NCI-H2227 (cell line): ENCODE measurements around the gene PDCD4.
A peak's percentile ranks its signal among the peaks of the same experiment; 100 is the strongest.
"Not testable (repeated sequence)": the region's sequence is repeated elsewhere in the genome, so short reads cannot be mapped to it uniquely, and the experiment has no call there.

Experiments used
- DNase-seq: peaks from one replicate; lab custom pipeline; 2025; ENCODE audit not compliant: unreplicated experiment; lab: John Stamatoyannopoulos, UW

PDCD4 gene

DNA sequence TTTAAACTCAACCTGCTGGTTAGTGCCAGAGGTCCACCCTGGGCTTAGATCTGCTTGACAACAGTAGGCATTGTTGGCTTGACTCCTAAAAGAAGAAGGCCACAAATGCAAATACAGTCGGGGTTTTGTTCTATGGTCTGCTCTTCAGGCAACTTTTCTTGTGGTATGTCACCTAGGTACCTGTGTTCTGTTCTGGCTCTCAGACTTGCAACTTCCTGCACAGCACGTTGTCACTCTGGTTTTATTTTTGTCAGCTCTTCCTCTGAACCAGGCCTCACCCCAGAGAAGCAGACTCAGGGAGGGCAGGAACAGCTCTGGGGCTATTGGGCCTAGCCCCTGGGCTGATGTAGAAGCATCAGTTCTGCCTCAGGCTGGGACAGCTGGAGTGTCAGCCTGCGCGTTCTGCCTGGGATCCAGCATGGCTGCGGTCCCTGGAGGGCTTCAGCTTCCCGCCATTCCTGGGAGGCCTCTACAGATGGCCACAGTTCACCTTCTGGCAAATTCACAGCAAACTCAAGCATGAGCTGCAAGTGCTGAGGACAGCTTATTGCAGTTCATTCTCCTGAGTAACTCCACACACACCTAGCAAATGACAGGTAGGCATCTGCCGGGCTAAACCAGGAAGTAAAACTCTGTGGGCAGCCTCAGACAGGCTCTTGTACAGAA is 11.0 kb upstream of the PDCD4 start:
- no peak for DNase-seq

DNA sequence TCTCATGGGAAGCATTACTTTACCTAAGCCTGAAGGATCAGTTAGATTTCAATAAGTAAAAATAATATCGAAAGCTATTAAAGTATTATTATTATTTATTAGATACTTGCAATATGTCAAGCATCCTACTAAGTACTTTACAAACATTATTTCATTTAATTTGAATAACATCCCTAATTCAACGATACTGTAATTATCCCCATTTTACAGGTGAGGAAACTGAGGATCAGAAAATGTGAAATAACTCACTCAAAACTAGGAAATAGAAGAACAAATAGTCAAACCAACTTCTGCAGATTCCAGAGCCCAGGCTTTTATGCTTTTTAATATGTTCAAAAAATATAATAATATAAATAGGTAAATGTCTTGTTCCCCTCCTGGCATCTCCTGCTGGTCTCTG is 10.3 kb upstream of the PDCD4 start:
- no peak for DNase-seq

DNA sequence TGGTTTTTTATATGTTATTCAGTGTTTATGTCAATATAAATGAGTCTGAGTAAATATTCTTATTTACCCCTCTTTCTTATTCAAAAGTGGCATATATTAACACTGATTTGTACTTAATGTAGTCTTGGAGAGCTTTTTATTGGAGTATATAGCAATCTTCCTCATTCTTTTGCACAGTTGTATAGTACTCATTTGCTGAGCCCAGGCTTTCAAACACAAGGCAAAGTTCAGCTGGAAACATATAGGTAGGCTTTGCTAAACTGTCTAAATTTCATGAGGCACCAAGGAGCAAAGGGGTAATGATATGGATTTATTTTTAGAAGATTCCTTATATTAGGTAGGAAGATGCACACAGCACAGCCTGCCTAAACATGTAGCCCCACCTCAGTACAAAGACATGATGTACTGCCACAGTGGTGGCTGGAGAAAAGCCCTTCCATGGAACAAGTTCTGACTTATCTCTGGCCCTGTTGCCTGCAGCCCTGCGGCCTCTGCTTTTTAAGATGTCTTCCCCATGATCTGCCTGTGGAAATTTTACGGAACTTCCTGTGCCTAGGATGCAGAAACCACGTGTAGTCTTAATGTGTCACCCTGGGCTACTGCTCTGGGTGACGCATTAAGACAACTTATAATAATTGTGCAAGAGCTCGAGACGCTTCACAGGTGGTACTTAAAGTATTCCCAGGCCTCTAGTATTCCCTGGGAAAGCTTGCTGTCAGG is 9.6 kb upstream of the PDCD4 start:
- no peak for DNase-seq

DNA sequence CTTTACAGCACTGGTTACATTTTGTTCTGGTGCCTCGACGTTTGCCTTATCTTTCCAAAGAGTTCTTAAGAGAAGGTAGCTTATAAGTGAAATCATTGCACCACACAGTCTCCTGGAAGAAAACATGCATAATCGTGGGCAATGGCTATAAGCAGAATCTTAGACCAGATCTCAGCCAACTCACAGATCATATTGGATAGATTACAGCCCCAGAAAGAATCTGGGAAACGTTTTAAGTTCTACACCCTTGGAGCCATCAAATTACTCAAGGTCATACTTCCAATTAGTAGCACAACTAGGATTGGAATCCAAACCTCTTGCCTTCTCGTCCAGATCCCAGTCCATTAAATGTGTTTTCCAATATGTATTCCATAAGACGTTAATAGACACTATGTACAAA is 8.8 kb upstream of the PDCD4 start:
- no peak for DNase-seq

DNA sequence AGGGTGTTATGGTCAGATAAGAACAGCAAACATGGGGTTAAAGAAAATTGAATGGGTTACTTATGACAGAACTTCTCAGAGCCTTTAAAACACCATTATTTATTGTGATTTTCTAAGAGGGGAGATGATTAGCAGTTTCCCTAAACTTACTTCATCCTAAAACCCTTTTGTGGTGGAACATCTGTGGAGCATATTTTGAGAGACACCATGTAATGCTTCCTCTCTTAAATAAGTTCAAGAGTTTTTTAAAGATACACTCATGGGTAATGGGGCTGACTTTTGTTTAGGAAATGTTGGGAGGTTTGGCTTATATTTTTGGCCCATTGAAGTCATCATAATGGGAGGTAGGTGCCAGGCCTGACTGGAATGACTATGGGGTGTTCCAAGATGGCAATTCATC is 8.4 kb upstream of the PDCD4 start:
- no peak for DNase-seq

DNA sequence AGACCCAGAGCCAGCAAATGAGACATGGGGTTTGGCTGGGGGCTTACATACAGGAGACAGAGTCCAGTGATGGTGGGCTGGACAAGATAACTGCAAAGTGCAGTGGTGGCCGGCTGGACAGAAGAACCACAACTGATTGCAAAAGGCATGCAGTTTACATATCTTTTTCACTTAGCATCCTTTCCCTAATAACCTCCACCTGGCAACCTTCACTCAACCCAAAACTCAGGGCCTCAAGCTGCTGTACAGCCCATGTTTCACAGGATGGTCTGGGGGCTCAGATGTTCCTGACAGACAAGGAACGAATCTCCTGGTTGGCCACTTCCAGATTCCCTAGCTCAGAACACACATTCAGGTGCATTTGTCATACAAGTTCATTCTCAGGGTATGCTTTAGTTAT is 7.8 kb upstream of the PDCD4 start:
- DNase-seq: no peak

DNA sequence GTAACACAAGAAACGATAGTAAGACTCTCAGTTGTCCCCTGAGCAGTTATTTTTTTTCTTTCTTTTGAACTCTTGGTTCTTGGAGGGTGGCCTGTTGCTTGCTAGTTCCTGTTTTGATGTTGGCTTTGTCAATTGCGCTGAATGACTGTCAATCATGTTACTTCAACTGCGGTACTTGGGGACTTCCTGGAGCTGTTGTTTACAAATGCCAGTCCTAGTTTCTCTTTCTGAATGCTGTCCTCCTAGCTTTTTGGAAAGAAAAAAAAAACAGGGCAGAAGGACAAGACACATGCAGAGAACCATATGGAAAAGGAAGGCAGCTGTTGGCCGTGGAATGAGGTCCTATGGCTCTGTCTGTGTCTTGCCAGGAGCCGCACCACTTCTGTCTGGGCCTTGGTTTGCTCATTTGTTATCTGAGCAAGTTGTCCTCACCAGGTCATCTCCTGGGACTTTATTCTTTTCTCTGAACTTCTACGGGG is 7.0 kb upstream of the PDCD4 start:
- DNase-seq: no peak

DNA sequence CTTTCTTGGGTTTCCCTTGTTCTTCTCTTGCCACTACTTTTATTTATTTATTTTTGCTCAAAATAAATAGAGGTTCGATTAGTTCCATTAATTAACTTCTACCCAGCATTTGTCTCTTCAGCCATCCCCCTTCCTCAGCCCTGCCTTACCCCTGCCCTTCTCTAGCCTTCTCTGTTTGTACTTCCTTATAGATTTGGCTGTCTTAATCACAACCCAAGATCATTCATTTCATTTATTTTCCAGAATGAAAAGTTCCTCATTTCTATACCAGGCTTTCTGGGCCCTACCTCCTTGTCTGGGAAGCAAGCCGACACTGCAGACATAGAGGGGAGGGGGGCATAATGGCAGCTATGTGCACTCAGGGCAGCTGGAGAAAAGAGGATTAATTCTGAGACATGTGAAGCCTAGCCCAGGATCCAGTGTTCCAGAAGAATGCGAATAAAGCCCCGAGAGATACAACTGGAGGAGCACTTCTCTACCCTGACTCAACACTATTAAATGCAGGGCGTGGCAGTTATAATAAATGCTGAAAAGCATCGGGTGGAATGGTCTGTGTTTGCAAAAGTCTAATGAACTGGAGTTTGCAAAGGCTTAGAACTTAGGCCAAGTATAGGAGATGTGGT is 6.4 kb upstream of the PDCD4 start:
- no peak for DNase-seq

DNA sequence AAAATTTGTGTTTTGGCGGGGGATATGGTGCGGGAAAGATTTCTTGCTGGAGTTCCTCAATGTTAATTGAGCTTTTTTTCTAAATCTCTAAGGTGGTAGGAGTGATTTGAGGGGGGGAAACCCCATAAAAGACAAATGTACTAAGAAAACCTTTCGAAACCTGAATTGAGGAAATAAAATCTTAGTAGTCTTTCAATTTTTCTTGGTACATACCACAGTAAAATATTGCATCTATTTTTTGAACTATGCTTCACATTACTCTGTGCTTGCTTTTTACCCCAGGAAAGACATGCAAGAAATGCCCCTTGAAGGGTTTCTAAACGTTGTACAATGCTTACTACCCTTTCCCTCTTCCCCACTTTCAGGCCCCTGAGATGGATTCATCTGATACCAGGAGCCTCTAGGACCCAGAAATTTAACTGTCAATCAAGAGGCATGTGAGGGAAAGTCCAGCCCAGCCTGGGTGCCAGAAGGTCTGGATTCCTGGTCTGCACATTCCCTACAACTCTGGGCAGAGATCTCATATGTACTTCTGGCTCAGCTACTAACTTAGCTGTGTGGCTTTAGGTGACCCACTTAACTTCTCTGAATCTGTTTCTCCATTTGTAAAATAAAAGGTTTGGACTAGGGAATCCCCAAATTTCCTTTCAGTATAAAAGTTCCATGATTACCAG is 5.8 kb upstream of the PDCD4 start:
- DNase-seq: no peak

GRCh38 chr10:110867011-110867806 is 4.5 kb upstream of the PDCD4 start:
- DNase-seq: not testable (repeated sequence)

DNA sequence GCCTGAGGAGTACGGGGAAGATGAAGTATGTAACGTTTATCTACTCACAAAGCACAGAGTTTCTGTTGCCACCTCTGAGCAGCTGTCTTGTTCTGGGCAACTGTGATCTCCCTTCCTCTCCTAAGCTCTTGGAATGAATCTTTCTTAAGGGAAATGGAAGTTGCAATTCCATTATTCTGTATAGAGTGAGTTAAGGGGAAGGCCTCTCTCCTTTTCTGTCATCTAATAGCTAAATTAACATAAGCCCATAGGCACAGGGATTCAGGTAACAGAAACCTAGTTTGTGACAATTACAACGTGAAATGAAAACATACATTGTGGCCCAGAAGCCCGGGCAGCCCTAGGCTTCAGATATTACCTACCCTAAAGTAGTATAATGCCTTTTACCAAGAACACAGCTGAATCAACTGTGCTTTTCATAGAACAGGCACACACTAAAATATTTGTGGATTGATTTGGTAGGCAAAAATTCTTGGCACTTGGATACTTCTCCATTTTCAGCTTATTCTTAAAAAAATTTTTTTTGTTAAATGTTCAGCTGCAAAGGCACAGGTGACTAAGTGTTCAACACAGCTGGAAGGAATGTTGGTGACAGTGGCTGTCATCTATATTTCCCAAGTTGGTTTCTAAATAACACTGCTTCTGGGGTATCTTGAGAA is 3.8 kb upstream of the PDCD4 start:
- DNase-seq: no peak

- no peak for DNase-seq
Measured at GRCh38 chr10:110868981-110869380, 2.7 kb upstream of the PDCD4 start.

- DNase-seq: peak; percentile 35
Measured at GRCh38 chr10:110870823-110871297, 868 bp upstream of the PDCD4 start.

DNA sequence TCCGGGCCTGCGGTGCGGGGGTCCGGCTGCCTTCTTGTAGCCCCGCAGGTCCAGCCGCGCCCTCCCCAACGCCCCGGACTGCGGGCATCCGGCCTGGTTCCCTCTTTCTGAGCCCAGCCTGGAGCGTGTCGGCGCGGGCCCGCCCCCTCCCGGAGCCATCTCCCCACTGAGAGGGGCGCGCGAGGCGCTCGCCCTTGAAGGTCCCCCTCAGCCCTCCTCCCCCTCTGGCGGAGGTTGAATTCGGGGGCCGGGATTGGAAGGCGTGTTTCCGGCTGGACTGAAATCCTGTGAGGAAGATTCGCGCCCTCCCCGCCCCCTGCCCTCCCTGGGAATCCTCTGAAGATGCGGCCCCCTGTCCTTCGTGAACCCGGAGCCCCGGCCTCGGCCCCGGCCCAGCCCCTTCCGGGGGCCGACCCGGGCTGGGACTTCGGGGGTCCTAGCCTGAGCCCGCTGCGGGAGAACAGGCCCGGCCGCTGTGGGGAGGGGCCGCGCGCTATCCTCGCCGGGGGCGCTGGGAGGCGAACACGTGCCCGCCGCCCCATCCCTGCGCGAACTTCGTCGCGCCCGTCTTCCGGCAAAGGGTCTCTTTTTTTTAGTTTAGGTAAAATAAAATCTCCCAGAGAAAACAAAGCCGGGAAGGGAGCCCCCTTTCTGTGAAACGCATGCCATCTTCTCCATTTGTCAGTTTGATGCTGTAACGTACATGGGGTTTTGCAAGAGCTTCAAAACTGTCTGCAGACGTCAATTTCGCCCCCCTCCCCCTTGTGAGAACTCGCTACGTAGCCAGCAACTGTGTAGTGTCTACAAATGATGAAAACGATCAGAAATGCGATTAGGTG is 636 bp downstream of the PDCD4 start:
- peak; percentile 83 for DNase-seq

DNA sequence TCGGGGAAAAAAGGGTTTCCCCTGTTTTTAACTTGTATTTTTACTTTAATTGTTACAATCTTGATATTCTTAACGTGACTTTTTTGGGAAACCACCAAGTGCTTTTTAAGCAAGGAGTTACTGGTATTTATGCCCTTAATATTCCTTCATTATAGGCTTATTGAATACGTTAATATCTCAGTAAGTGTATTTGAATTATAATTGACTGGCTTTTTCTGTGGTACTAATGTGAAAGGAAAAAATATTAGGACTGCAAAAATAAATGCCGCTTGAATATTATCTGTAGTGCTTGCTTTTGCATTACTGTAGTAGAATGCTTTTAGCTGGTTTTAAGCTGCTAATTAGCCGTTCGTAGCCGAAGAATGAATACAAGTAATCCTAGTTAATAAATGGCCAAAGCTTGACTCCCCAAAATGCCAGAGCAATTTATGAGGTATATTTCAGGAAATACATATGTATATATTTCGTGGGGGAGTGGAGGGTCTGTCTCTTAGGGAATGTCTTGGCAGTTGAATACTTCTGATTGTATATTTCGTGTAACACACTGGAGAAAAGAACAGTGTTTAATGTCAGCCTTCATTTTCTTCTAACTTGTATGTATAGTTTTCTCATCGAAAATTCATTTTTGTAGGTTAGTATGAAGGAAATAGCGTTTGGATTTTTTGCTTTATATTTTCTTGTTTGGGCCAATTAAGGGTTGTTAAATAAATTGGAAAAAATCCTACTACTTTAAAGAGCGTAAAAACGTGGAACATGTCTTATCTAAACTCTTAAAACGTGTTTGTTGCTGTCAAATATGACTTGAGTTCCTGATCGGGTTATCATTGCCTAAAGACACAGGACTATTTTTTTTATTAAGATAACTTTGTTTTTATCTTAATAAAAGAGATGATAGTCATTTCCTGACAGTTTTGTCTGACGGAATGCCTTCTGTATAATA is 1.5 kb downstream of the PDCD4 start:
- no peak for DNase-seq

- DNase-seq: no peak
Measured at GRCh38 chr10:110873951-110874350, 2.2 kb downstream of the PDCD4 start.

DNA sequence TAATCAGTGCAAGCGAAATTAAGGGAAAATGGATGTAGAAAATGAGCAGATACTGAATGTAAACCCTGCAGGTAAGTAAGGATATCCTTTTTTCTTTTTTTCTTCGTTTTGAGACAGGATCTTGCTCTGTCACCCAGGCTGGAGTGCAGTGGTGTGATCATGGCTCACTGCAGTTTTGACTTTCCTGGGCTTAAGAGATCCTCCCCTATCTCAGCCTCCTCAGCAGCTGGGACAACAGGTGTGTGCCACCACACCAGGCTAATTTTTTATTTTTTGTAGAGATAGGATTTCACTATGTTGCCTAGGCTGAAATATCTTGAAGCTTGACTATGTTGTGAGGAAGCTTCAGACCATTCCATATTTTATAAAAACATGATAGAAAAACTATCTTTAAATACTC is 4.3 kb downstream of the PDCD4 start:
- DNase-seq: no peak

GRCh38 chr10:110876788-110877187 is 5.1 kb downstream of the PDCD4 start:
- DNase-seq: no peak
